ENCODE results near the gene FGF7. TPM values are rescaled to one million over a fixed set of nuclear protein-coding genes. Genes with fewer than 3 reads are reported as not detected.
A peak's percentile ranks its signal among the peaks of the same experiment; 100 is the strongest.

The FGF7 gene
- total and polyA plus RNA-seq, 2 donors from 2014 or later = 3.8 to 23.8 TPM

DNA sequence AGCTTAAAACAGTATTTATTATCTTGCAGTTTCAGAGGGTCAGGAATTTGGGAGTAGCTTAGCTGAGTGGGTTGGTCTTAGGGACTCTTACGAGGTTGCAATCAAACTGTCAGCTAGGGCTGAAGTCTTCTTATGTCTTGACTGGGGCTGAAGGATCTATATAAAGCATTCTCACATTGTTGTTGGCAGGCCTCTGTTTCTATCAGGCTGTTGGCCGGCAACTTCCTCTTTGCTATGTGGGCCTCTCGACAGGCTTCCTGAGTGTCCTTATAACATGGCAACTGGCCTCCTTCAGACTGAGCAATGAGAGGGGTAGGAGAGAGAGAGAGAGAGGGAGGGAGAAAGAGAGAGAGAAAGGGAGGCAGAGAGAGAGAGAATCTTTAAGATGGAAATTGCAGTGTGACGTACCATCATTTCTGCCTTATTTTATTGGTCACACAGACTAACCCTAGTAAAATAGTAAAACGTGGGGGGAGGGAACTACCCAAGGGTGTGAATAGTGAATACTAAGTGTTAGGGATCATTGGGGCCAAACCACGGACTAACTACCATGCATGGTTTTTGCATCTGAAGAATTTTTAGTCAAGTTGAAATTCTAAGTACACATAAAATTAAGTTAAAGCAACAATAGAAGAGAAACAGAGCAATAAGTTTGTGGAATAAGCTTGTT lies 16.1 kb downstream of the FGF7 start:
- no peaks in the 10 kb centered on the region for H3K4me1 ChIP-seq (ENCODE audit: control insufficient read depth in 2 of 3, insufficient read depth in 2 of 3, low read depth in 1 of 3, low read length in 3 of 3)
- FAIRE-seq (no peak), DNase-seq (peak in 4 of 5 donors; percentile 31 to 86 (median 48))
- no peaks in the 10 kb centered on the region for H3K36me3 ChIP-seq (ENCODE audit: control insufficient read depth in 2 of 3, insufficient read depth in 3 of 3, low read length in 3 of 3)
- H3K27me3 ChIP-seq (ENCODE audit: control insufficient read depth, insufficient read depth, low read length) = no peaks in the 10 kb centered on the region
- H3K4me3 ChIP-seq (ENCODE audit: low read length in 3 of 3) = no peak overlapping the region
- H3K9me3 ChIP-seq (ENCODE audit: control insufficient read depth in 2 of 3, insufficient read depth in 1 of 3, low read length in 3 of 3) = no peaks in the 10 kb centered on the region
- TF ChIP-seq, protein P1, sequence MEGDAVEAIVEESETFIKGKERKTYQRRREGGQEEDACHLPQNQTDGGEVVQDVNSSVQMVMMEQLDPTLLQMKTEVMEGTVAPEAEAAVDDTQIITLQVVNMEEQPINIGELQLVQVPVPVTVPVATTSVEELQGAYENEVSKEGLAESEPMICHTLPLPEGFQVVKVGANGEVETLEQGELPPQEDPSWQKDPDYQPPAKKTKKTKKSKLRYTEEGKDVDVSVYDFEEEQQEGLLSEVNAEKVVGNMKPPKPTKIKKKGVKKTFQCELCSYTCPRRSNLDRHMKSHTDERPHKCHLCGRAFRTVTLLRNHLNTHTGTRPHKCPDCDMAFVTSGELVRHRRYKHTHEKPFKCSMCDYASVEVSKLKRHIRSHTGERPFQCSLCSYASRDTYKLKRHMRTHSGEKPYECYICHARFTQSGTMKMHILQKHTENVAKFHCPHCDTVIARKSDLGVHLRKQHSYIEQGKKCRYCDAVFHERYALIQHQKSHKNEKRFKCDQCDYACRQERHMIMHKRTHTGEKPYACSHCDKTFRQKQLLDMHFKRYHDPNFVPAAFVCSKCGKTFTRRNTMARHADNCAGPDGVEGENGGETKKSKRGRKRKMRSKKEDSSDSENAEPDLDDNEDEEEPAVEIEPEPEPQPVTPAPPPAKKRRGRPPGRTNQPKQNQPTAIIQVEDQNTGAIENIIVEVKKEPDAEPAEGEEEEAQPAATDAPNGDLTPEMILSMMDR (IDR thresholded peaks at IDR 0.05; ENCODE audit: borderline replicate concordance, extremely low read depth, insufficient read depth) = no peak
- intact Hi-C loops (cut with DNase I) = no loop called here
- no peak overlapping the region for H3K9ac ChIP-seq (ENCODE audit: low read length in 3 of 3)
- no peak overlapping the region for H3K27ac ChIP-seq (ENCODE audit: low read depth in 2 of 2, low read length in 2 of 2)

DNA sequence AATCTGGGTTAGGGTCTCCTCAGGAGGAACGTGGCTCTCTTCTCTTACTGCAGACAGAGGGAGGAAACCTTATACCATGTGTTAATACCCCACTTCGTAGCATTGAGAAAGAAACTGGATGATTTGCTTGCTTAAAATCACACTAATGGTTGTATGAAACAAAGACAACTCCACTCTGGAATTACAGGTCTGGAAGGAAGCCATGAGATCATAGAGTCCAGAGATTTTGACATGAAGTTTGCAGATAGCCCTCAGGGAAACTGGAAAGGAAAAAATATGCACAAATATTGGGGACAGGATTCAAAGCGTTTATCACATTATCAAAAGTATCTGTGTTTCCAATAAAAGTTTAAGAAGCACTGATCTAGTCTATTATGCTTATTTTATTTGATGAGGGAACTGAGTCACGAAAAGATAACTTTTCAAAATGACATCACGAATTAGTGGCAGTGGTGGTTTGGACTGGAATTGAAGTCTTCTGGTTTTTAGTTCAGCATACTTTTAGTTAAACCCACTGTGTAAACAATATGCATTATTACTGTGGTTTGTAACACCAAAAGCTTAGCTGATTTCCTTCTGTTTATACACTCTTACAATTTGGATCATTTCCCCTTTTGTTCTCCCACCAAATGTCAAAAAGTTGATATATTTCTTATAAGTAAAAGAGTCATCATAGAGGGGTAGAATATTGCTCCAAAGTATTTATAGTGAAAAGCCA lies 16.8 kb downstream of the FGF7 start:
- no peaks in the 10 kb centered on the region for H3K9me3 ChIP-seq (ENCODE audit: control insufficient read depth in 2 of 3, insufficient read depth in 1 of 3, low read length in 3 of 3)
- no peaks in the 10 kb centered on the region for H3K36me3 ChIP-seq (ENCODE audit: control insufficient read depth in 2 of 3, insufficient read depth in 3 of 3, low read length in 3 of 3)
- H3K27me3 ChIP-seq (ENCODE audit: control insufficient read depth, insufficient read depth, low read length) = no peaks in the 10 kb centered on the region
- intact Hi-C loops (cut with DNase I) = no loop called here
- FAIRE-seq (no peak), DNase-seq (no peak)
- no peak overlapping the region for H3K27ac ChIP-seq (ENCODE audit: low read depth in 2 of 2, low read length in 2 of 2)
- TF ChIP-seq, protein P1 (IDR thresholded peaks at IDR 0.05; ENCODE audit: borderline replicate concordance, extremely low read depth, insufficient read depth) = no peak
- no peak overlapping the region for H3K9ac ChIP-seq (ENCODE audit: low read length in 3 of 3)
- no peaks in the 10 kb centered on the region for H3K4me1 ChIP-seq (ENCODE audit: control insufficient read depth in 2 of 3, insufficient read depth in 2 of 3, low read depth in 1 of 3, low read length in 3 of 3)
- H3K4me3 ChIP-seq (ENCODE audit: low read length in 3 of 3) = no peak overlapping the region

DNA sequence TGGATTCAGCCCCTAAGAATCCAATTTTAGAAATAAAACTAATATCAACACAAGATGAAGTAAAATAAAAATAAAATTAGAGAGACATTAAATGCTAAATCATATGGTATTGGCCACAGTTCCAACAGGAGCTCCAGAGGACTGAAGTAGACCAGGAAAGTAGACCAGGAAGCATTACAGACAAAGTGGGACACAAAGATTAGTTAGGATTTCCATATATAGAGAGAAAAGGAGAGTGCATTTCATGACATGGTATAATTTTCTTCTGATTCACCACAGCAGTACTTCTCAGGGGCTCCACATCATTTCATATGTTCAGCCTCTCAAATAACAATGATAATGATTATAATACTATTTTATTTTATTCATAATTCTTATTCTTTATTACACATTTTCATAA lies 18.3 kb downstream of the FGF7 start:
- Histone ChIP-seq H3K9ac (ENCODE audit: low read length in 3 of 3) (no peak overlapping the region), H3K9me3 (ENCODE audit: control insufficient read depth in 2 of 3, insufficient read depth in 1 of 3, low read length in 3 of 3) (no peaks in the 10 kb centered on the region), H3K27ac (ENCODE audit: low read depth in 2 of 2, low read length in 2 of 2) (no peak overlapping the region), H3K4me1 (ENCODE audit: control insufficient read depth in 2 of 3, insufficient read depth in 2 of 3, low read depth in 1 of 3, low read length in 3 of 3) (no peaks in the 10 kb centered on the region), H3K4me3 (ENCODE audit: low read length in 3 of 3) (no peak overlapping the region), H3K27me3 (ENCODE audit: control insufficient read depth, insufficient read depth, low read length) (no peaks in the 10 kb centered on the region), H3K36me3 (ENCODE audit: control insufficient read depth in 2 of 3, insufficient read depth in 3 of 3, low read length in 3 of 3) (no peaks in the 10 kb centered on the region)
- FAIRE-seq (peak; percentile 35), DNase-seq (no peak)
- intact Hi-C loops (cut with DNase I) = no loop called here
- TF ChIP-seq, protein P1 (IDR thresholded peaks at IDR 0.05; ENCODE audit: borderline replicate concordance, extremely low read depth, insufficient read depth) = no peak

Data from kidney (tissue), 14 donors.